Mucosa of rectum (tissue), 2 donors: ENCODE measurements around the gene LRIG1.
"Not testable (repeated sequence)": the region's sequence is repeated elsewhere in the genome, so short reads cannot be mapped to it uniquely, and the experiment has no call there.

Experiments
- H3K27ac ChIP-seq, 2 donors: one replicate each; pipeline ENCODE4 v1.7.0; 2013; ENCODE audit warnings: inconsistent platforms in 2 of 2, low read depth in 2 of 2, low read length in 2 of 2
- H3K27me3 ChIP-seq, 2 donors: one replicate each; pipeline ENCODE4 v1.7.0; 2013; ENCODE audit warnings: low read length in 2 of 2; ENCODE audit not compliant: control insufficient read depth in 2 of 2, insufficient read depth in 2 of 2
- H3K36me3 ChIP-seq, 2 donors: one replicate each; pipeline ENCODE4 v1.7.0; 2013; ENCODE audit warnings: low read length in 2 of 2; ENCODE audit not compliant: control insufficient read depth in 2 of 2, insufficient read depth in 2 of 2
- H3K4me1 ChIP-seq, 2 donors: one replicate each; pipeline ENCODE4 v1.7.0; 2013; ENCODE audit warnings: low read length in 2 of 2, mild to moderate bottlenecking in 1 of 2; ENCODE audit not compliant: control insufficient read depth in 2 of 2, insufficient read depth in 2 of 2
- H3K4me3 ChIP-seq, 2 donors: one replicate each; pipeline ENCODE4 v1.7.0; 2013; ENCODE audit warnings: low read length in 2 of 2
- H3K9ac ChIP-seq, 2 donors: one replicate each; pipeline ENCODE4 v1.7.0; 2013; ENCODE audit warnings: low read length in 2 of 2, low read depth in 1 of 2, mild to moderate bottlenecking in 1 of 2
- H3K9me3 ChIP-seq, 2 donors: one replicate each; pipeline ENCODE4 v1.7.0; 2013; ENCODE audit warnings: low read length in 2 of 2; ENCODE audit not compliant: control insufficient read depth in 2 of 2
- donor health status: healthy.
- donor health status: Normal muscosa, but diverticular disease.

LRIG1 gene

GRCh38 chr3:66428733-66429132 lies 72.1 kb downstream of the LRIG1 start:
- no peaks in the 10 kb centered on the region for H3K27me3 ChIP-seq
- H3K9me3 ChIP-seq: no peaks in the 10 kb centered on the region
- H3K9ac ChIP-seq: no peak overlapping the region
- H3K36me3 ChIP-seq: peaks cover 0 to 3% of the 10 kb centered on the region in 2 donors
- peak overlapping the region in 1 of 2 donors; percentile 14 for H3K27ac ChIP-seq
- H3K4me1 ChIP-seq: peaks cover 2% of the 10 kb centered on the region in 2 donors
- no peak overlapping the region for H3K4me3 ChIP-seq

DNA sequence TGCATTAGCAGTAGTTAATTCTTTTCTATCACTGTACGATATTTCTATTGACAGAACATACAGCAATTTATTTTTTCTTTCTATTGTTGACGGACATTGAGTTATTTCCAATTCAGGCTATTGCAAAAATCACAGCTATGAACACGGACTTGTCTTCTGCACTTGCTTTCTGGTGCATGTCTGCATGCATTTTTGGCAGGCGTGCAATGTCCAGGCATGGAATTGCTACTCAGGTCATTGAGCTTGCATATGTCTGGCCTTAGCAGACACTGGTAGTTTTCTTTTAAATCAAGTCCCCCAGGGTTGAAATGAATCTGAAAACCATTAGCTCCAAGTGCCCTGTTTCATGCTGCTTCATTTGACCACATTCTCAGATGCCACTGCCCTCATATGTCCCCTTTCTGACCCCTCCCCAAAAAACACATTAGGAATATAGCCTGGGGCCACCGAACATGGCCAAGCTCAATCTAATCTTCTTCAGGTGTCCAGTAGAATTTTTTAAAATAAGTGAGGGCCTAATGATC lies 72.8 kb downstream of the LRIG1 start:
- Histone ChIP-seq H3K4me1 (peaks cover 0 to 2% of the 10 kb centered on the region in 2 donors), H3K27me3 (no peaks in the 10 kb centered on the region), H3K9me3 (no peaks in the 10 kb centered on the region), H3K4me3 (no peak overlapping the region), H3K27ac (no peak overlapping the region), H3K9ac (no peak overlapping the region), H3K36me3 (peaks cover 0 to 3% of the 10 kb centered on the region in 2 donors)

- Histone ChIP-seq H3K27ac (no peak overlapping the region), H3K27me3 (no peaks in the 10 kb centered on the region), H3K9me3 (no peaks in the 10 kb centered on the region), H3K4me3 (no peak overlapping the region), H3K36me3 (peaks cover 0 to 3% of the 10 kb centered on the region in 2 donors), H3K9ac (no peak overlapping the region), H3K4me1 (peaks cover 0 to 2% of the 10 kb centered on the region in 2 donors)
Measured at GRCh38 chr3:66427352-66427751, 73.5 kb downstream of the LRIG1 start.

GRCh38 chr3:66426135-66426534 lies 74.7 kb downstream of the LRIG1 start:
- no peak overlapping the region for H3K4me3 ChIP-seq
- no peaks in the 10 kb centered on the region for H3K27me3 ChIP-seq
- no peaks in the 10 kb centered on the region for H3K9me3 ChIP-seq
- H3K36me3 ChIP-seq: peaks cover 0 to 3% of the 10 kb centered on the region in 2 donors
- H3K27ac ChIP-seq: no peak overlapping the region
- H3K9ac ChIP-seq: no peak overlapping the region
- peaks cover 0 to 2% of the 10 kb centered on the region in 2 donors for H3K4me1 ChIP-seq

DNA sequence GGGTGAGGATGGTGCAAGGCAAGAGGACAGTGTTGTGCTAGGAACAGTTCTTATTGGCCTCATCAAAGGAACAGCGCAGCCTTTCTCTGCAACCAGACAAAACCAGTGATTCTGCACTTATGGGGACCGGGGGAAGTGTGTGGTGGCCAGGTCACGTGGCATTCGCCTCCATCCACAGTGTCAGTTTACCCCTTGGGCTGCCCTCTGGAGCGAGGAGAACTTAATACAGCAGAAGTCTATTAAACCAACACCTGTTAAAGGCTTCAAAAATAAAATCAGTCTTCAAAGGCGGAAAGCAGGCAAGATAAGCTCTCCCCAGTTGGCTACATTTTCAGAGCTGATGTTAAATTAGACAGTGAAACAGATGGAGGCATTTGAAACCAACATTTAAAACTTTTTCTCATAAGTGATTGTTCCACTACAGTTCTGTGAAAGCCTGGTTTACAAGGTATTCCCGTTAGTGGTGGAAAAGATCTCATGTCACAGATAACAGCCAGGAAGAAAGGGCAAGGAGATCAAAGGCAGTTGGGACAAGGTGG lies 75.2 kb downstream of the LRIG1 start:
- H3K4me3 ChIP-seq: no peak overlapping the region
- no peak overlapping the region for H3K27ac ChIP-seq
- H3K9ac ChIP-seq: no peak overlapping the region

DNA sequence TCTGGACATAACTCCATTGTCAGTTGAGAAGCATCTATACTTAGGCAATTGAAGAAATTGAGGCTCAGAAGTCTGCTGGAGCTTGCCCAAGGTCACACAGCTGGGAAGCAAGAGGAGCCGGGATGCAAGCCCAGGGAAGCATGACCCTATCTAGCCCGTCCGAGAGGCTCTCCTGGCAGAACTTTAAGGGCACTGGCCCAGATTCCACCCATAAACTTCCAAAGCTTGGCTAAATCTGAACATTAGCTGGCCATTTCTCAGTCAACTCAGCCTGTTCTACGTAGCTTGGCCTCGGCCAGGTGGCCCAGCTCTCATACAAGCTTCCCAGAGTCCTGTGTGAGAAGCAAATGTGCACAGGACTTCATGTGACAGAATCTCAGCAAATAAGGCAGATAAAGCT lies 75.8 kb downstream of the LRIG1 start:
- H3K4me1 ChIP-seq: peaks cover 0 to 2% of the 10 kb centered on the region in 2 donors
- H3K9ac ChIP-seq: no peak overlapping the region
- no peaks in the 10 kb centered on the region for H3K27me3 ChIP-seq
- H3K27ac ChIP-seq: no peak overlapping the region
- peaks cover 3 to 4% of the 10 kb centered on the region in 2 donors for H3K36me3 ChIP-seq
- no peaks in the 10 kb centered on the region for H3K9me3 ChIP-seq
- H3K4me3 ChIP-seq: no peak overlapping the region

More for the DNA sequence above, 75.2 kb downstream of the LRIG1 start:
- Histone ChIP-seq H3K4me1 (peaks cover 0 to 2% of the 10 kb centered on the region in 2 donors), H3K36me3 (peaks cover 0 to 3% of the 10 kb centered on the region in 2 donors), H3K27me3 (no peaks in the 10 kb centered on the region), H3K9me3 (no peaks in the 10 kb centered on the region)

DNA sequence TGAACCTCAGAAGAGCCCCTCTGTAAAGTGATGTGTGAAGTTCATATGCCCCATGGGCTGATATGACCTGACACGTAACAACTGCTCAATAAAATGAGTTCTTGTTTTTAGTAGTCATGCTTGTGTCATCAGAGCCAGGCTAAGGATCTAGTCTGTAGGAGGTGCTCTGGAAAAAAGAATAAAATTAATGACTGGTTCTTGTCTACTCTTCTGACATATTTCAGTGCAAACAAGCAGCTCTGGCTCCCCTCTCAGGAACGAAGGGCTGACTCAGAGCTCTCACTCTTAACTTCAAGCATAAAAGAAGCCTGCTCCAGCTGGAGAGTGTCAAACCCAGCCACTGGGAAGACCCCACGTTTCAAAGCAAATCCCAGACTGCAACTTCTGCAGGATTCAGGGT lies 77.0 kb downstream of the LRIG1 start:
- Histone ChIP-seq H3K9ac (no peak overlapping the region), H3K27me3 (no peaks in the 10 kb centered on the region), H3K4me1 (peaks cover 0 to 2% of the 10 kb centered on the region in 2 donors), H3K4me3 (no peak overlapping the region), H3K9me3 (no peaks in the 10 kb centered on the region), H3K27ac (no peak overlapping the region), H3K36me3 (peaks cover 3 to 7% of the 10 kb centered on the region in 2 donors)

GRCh38 chr3:66421893-66422292 lies 78.9 kb downstream of the LRIG1 start:
- H3K36me3 ChIP-seq, H3K9ac ChIP-seq, H3K4me3 ChIP-seq, H3K4me1 ChIP-seq, H3K9me3 ChIP-seq, H3K27me3 ChIP-seq, H3K27ac ChIP-seq: not testable (repeated sequence)

DNA sequence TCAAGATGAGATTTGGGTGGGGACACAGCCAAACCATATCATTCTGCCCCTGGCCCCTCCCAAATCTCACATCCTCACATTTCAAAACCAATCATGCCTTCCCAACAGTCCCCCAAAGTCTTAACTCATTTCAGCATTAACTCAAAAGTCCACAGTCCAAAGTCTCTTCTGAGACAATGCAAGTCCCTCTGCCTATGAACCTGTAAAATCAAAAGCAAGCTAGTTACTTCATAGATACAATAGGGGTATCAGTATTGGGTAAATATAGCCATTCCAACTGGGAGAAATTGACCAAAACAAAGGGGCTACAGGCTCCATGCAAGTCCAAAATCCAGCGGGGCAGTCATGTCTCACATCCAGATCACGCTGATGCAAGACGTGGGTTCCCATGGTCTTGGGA lies 79.7 kb downstream of the LRIG1 start:
- not testable (repeated sequence) for H3K27ac ChIP-seq, H3K27me3 ChIP-seq

GRCh38 chr3:66419036-66419435 lies 81.8 kb downstream of the LRIG1 start:
- Histone ChIP-seq H3K9ac (no peak overlapping the region), H3K27ac (no peak overlapping the region), H3K27me3 (no peaks in the 10 kb centered on the region), H3K4me1 (peaks cover 3 to 4% of the 10 kb centered on the region in 2 donors), H3K4me3 (no peak overlapping the region), H3K9me3 (no peaks in the 10 kb centered on the region), H3K36me3 (peaks cover 0 to 13% of the 10 kb centered on the region in 2 donors)

More for the DNA sequence above, 79.7 kb downstream of the LRIG1 start:
- not testable (repeated sequence) for H3K9ac ChIP-seq, H3K4me1 ChIP-seq, H3K9me3 ChIP-seq, H3K36me3 ChIP-seq, H3K4me3 ChIP-seq
